ENCODE results near the gene MAST4. TPM values are rescaled to one million over a fixed set of nuclear protein-coding genes. Genes with fewer than 3 reads are reported as not detected.

The MAST4 gene
- total RNA-seq, 1 donor, result 12.7 TPM

DNA sequence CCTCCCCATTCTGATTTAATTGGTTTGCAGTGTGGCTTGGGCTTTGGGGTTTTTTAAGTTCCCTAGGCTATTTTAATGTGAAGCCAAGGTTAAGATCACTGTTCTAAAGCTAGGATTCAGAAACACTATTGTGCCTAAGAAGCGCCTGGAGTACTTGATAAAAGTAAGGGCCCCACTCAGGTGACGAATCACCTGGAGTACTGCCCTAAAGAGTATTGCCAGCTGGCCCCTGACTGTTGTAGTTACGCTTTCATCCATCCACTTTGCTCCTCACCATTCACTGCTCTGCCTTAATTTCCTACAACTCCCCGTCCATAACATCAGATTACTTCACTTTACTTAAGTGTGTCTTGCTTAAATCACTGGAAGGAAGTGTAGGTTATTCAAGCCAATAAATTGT, 481.1 kb downstream of the MAST4 start:
- Histone ChIP-seq H3K9me3 (ENCODE audit: low read depth, low read length) (no peaks in the 10 kb centered on the region), H3K27ac (ENCODE audit: low read depth, low read length) (no peak overlapping the region), H3K79me2 (ENCODE audit: insufficient read depth, low read length) (no peaks in the 10 kb centered on the region), H4K20me1 (ENCODE audit: insufficient read depth, low read length) (no peaks in the 10 kb centered on the region), H3K36me3 (ENCODE audit: insufficient read depth, low read length) (no peaks in the 10 kb centered on the region), H2AFZ (ENCODE audit: low read length) (no peak overlapping the region), H3K27me3 (ENCODE audit: insufficient read depth, low read length) (no peaks in the 10 kb centered on the region), H3K4me3 (ENCODE audit: insufficient read depth, low read length) (no peak overlapping the region), H3K4me2 (ENCODE audit: insufficient read depth, low read length) (no peak overlapping the region), H3K4me1 (ENCODE audit: insufficient read depth, low read length) (no peaks in the 10 kb centered on the region)
- TF ChIP-seq, protein P1, sequence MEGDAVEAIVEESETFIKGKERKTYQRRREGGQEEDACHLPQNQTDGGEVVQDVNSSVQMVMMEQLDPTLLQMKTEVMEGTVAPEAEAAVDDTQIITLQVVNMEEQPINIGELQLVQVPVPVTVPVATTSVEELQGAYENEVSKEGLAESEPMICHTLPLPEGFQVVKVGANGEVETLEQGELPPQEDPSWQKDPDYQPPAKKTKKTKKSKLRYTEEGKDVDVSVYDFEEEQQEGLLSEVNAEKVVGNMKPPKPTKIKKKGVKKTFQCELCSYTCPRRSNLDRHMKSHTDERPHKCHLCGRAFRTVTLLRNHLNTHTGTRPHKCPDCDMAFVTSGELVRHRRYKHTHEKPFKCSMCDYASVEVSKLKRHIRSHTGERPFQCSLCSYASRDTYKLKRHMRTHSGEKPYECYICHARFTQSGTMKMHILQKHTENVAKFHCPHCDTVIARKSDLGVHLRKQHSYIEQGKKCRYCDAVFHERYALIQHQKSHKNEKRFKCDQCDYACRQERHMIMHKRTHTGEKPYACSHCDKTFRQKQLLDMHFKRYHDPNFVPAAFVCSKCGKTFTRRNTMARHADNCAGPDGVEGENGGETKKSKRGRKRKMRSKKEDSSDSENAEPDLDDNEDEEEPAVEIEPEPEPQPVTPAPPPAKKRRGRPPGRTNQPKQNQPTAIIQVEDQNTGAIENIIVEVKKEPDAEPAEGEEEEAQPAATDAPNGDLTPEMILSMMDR (IDR thresholded peaks at IDR 0.05; ENCODE audit: extremely low read depth, low read depth, low read length), result no peak
- DNase-seq (ENCODE audit: insufficient read length, low spot score, missing footprints), result no peak

DNA sequence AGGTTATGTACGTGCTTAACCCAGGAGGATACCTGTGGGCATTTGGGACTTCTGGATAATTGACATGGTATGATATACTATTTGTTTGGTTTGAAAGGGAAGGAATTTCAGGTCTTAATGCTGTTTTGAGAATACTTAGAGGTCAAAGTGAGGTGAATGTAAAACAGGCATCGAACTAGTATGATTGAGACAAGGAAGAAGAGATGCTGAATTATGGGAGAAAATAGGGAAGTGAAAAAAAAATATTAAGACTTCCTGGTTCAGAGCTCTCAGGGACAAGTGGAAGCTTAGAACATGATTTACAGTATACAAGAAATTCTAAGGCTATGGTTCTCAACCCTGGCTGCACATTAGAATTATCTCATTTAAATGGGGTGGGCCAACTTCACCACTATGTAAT, 485.1 kb downstream of the MAST4 start:
- H3K79me2 ChIP-seq (ENCODE audit: insufficient read depth, low read length), result no peaks in the 10 kb centered on the region
- no peak overlapping the region for H2AFZ ChIP-seq (ENCODE audit: low read length)
- H3K4me1 ChIP-seq (ENCODE audit: insufficient read depth, low read length), result no peaks in the 10 kb centered on the region
- no peak for DNase-seq (ENCODE audit: insufficient read length, low spot score, missing footprints)
- no peaks in the 10 kb centered on the region for H4K20me1 ChIP-seq (ENCODE audit: insufficient read depth, low read length)
- H3K27me3 ChIP-seq (ENCODE audit: insufficient read depth, low read length), result no peaks in the 10 kb centered on the region
- no peak overlapping the region for H3K4me2 ChIP-seq (ENCODE audit: insufficient read depth, low read length)
- H3K9me3 ChIP-seq (ENCODE audit: low read depth, low read length), result no peaks in the 10 kb centered on the region
- TF ChIP-seq, protein P1 (IDR thresholded peaks at IDR 0.05; ENCODE audit: extremely low read depth, low read depth, low read length), result no peak
- no peak overlapping the region for H3K27ac ChIP-seq (ENCODE audit: low read depth, low read length)
- H3K4me3 ChIP-seq (ENCODE audit: insufficient read depth, low read length), result no peak overlapping the region
- no peaks in the 10 kb centered on the region for H3K36me3 ChIP-seq (ENCODE audit: insufficient read depth, low read length)

DNA sequence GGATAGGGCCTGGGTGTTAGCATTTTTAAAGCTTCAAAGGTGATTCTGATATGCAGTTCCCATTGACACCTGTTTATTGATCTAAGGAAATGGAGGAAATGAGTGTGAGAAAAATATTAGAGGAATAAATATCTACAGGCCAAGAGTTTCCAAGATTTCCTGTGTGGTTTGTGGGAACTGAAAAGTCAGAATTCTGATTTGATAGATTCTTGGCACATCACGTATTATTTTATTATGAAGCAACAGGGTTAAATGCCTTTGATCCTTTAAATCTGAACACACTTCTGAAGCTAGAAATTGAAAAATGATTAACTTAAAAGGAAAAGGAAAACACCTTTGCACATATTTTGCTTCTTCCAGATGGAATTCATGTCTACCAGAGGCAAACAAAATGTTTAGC, 486.7 kb downstream of the MAST4 start:
- Histone ChIP-seq H3K27ac (ENCODE audit: low read depth, low read length) (no peak overlapping the region), H3K79me2 (ENCODE audit: insufficient read depth, low read length) (no peaks in the 10 kb centered on the region), H3K36me3 (ENCODE audit: insufficient read depth, low read length) (no peaks in the 10 kb centered on the region), H4K20me1 (ENCODE audit: insufficient read depth, low read length) (no peaks in the 10 kb centered on the region), H3K4me3 (ENCODE audit: insufficient read depth, low read length) (no peak overlapping the region), H3K27me3 (ENCODE audit: insufficient read depth, low read length) (no peaks in the 10 kb centered on the region), H3K9me3 (ENCODE audit: low read depth, low read length) (no peaks in the 10 kb centered on the region), H3K4me1 (ENCODE audit: insufficient read depth, low read length) (no peaks in the 10 kb centered on the region), H3K4me2 (ENCODE audit: insufficient read depth, low read length) (no peak overlapping the region), H2AFZ (ENCODE audit: low read length) (no peak overlapping the region)
- no peak for DNase-seq (ENCODE audit: insufficient read length, low spot score, missing footprints)
- TF ChIP-seq, protein P1 (IDR thresholded peaks at IDR 0.05; ENCODE audit: extremely low read depth, low read depth, low read length), result no peak

DNA sequence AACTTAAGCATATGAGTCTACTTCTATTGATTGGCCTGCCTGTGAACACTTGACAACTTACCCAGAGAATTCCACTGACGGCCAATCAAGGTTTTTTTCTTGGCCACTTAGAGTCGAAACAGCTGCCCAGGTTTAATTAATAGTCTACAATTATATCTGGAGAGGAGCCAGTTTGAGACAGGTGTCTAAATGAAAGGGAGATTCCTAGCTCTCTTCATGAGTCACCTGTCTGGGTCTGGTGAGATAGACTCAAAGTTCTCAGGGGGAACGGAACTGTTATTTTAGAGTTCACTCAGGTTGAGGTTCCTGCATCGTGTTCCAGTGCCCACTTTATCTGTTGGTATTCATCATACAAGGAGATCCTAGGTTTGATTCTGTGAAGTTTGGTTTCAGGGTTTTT, 489.4 kb downstream of the MAST4 start:
- TF ChIP-seq, protein P1 (IDR thresholded peaks at IDR 0.05; ENCODE audit: extremely low read depth, low read depth, low read length), result no peak
- Histone ChIP-seq H3K4me2 (ENCODE audit: insufficient read depth, low read length) (no peak overlapping the region), H3K36me3 (ENCODE audit: insufficient read depth, low read length) (no peaks in the 10 kb centered on the region), H3K9me3 (ENCODE audit: low read depth, low read length) (no peaks in the 10 kb centered on the region), H3K27me3 (ENCODE audit: insufficient read depth, low read length) (no peaks in the 10 kb centered on the region), H3K4me3 (ENCODE audit: insufficient read depth, low read length) (no peak overlapping the region), H4K20me1 (ENCODE audit: insufficient read depth, low read length) (no peaks in the 10 kb centered on the region), H3K27ac (ENCODE audit: low read depth, low read length) (no peak overlapping the region), H3K4me1 (ENCODE audit: insufficient read depth, low read length) (peaks cover 9% of the 10 kb centered on the region), H2AFZ (ENCODE audit: low read length) (no peak overlapping the region), H3K79me2 (ENCODE audit: insufficient read depth, low read length) (no peaks in the 10 kb centered on the region)
- DNase-seq (ENCODE audit: insufficient read length, low spot score, missing footprints), result no peak
